Measurements from ENCODE around the gene PYDC1.

DNA sequence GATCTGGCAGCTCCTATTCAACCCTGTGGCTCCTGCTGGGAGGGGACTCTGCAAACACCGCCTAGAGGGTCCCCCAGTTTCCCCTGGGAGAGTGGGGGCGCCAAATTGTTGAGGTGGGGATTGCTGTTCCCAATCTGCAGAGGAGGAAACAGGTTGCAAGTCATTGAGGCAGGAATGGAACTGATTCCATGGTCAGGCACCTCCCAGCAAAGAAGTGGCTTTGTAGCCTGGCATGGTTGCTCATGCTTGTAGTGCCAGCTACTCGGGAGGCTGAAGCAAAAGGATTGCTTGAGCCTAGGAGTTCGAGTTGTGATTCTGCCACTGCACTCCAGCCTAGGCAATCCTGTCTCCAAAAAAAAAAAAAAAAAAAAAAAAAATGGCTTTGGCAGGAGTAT lies 198 bp upstream of the PYDC1 start:
- TF ChIP-seq, protein P1, sequence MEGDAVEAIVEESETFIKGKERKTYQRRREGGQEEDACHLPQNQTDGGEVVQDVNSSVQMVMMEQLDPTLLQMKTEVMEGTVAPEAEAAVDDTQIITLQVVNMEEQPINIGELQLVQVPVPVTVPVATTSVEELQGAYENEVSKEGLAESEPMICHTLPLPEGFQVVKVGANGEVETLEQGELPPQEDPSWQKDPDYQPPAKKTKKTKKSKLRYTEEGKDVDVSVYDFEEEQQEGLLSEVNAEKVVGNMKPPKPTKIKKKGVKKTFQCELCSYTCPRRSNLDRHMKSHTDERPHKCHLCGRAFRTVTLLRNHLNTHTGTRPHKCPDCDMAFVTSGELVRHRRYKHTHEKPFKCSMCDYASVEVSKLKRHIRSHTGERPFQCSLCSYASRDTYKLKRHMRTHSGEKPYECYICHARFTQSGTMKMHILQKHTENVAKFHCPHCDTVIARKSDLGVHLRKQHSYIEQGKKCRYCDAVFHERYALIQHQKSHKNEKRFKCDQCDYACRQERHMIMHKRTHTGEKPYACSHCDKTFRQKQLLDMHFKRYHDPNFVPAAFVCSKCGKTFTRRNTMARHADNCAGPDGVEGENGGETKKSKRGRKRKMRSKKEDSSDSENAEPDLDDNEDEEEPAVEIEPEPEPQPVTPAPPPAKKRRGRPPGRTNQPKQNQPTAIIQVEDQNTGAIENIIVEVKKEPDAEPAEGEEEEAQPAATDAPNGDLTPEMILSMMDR (IDR thresholded peaks at IDR 0.05): no peak
- no peak for TF ChIP-seq POLR2A (IDR thresholded peaks at IDR 0.05)

All from uterus (tissue), 2 donors.